8988T (cell line): ENCODE results near the gene NAV2.

Experiments used
- DNase-seq: peaks from one replicate; pipeline ENCODE4 v3.0.0; 2011

The NAV2 gene

DNA sequence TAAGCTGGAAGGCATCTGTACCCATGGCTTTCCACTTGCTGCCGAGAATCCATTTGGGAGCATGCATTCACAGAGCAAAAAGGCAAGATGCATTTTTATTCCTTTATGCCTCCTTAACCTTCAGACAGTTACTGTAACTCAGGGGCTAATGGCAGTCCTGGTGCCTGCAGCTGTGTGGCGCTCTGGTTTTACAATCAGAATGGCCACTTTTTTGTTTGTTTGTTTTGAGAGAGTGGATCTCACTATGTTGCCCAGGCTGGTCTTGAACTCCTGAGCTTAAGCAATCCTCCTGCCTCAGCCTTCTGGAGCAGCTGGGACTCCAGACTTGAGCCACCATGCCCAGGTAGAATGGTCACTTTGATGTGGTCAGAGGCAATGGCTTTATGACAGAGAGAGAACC is 101.8 kb downstream of the NAV2 start:
- DNase-seq = no peak

DNA sequence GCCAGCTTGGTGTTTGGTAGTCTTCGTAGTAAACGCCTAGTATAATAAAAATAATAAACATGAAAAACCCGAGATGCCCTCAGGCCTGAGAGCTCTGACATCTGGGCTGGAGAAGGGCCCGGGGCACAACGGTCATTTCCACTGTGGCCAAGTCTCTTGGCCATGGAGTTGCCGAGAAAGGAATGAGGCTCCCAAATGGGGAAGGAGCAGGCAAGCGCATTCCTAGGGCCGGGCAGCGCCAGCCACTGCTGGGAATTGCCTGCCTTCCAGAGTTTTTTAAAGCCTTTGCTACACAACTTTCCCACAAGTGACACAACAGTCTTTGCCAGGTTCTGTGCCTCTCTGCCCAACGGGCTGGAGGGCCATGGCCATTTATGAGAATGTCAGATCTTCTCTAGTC is 103.4 kb downstream of the NAV2 start:
- no peak for DNase-seq

DNA sequence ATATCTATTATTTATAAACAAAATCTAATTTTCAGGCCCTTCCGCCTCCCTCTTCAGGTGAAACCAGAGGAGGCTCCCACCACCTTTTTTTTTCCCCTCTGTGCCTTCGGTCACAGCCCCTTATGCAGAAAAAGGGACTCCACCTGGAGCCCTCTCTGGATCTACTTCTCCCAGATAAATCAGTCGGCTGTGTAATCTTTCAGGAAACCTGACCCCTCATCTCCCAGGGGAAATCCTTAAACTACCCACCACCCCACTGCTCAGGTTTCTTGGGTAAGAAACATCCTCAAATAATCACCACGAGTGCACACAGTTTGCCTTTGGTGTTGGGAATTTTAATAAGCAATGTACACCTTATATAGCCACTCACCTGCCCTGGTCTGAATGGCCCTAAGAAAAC is 104.2 kb downstream of the NAV2 start:
- DNase-seq = no peak

DNA sequence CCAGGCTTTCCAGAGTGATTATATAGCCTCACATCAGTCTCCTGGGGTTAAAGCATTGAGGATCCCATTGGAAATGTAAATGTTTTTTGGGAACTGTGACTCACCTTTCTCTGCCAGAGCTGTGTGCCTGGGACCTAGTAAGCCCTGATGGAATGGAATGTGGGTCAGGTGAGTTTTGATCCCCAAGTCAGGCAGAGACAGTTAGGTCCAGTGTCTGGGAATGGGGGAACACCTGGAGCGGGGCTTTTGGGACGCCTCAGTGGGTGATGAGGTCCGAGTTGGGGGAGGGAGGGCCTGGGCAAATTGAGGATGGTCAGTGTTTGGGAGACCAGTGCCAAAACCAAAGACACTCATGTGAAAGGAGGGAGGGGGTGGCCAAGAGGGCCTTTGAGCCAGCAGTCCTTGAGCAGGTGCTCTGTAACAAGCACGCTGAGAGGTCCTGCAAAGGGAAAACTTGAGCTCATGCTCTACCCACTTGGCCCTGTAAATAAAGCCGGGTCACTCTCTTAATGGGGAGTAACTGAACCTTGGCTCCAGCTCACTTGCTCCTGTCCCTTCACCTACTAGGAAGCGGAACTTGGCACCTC is 104.7 kb downstream of the NAV2 start:
- DNase-seq = no peak

GRCh38 chr11:19817870-19818269 is 105.2 kb downstream of the NAV2 start:
- DNase-seq = no peak

DNA sequence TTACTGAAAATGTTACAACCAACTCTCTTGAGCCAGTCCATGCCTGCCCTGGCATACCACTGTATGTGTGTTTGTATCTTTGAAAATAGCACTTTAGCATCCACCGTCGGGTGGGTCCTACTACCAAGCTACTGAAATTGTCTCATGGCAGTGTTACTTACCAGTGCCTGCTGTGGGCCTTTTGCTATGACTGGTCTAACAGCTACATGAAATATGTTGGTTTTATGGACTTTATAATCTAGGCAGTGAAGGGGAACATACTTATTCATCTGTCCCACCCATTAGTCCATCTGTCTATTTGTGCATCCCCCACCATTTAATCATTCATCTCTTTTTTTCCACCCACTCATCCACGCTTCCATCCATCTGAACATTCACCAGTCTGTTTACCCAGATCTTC is 106.0 kb downstream of the NAV2 start:
- no peak for DNase-seq

GRCh38 chr11:19819148-19819547 is 106.5 kb downstream of the NAV2 start:
- DNase-seq = no peak

DNA sequence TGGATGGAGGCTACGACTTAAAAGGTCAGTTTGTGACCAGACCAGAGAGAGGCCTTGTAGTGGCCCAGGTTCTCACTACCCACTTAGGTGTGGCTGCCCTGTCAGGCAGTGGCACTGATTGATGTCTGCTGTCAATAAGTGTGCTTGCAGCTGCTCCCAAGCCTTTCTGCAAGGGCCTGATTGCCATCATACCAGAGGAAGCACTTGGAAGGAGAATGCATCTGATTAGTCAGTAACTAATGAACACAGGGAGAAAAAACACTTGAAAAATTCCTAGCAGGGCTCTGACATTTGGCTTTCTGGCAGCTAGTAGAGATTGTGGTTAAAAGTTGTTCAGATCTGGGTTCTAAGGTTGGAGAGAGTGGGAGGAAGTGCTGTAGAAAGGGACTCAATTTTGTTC is 107.5 kb downstream of the NAV2 start:
- DNase-seq = no peak

GRCh38 chr11:19821412-19821875 is 108.8 kb downstream of the NAV2 start:
- no peak for DNase-seq

DNA sequence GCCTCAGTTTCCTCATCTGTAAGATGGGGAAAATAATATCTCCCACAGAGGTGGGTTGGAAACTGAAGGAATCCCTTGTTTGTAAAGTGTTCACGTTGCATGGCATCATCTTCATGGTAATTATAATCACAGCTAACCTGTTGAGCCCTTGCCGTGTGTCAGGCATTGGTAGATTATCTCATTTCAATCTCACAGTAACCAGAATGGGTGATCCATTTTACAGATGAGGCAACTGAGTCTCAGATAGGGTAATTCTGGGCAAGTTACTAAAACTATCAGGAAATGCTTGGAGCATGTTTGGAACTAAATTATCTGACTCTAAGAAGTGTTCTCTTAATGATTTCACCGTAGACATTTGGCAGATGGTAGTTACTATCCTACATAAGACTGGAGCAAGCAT is 109.4 kb downstream of the NAV2 start:
- DNase-seq = no peak

- no peak for DNase-seq
Measured at GRCh38 chr11:19822531-19822930, 109.9 kb downstream of the NAV2 start.

DNA sequence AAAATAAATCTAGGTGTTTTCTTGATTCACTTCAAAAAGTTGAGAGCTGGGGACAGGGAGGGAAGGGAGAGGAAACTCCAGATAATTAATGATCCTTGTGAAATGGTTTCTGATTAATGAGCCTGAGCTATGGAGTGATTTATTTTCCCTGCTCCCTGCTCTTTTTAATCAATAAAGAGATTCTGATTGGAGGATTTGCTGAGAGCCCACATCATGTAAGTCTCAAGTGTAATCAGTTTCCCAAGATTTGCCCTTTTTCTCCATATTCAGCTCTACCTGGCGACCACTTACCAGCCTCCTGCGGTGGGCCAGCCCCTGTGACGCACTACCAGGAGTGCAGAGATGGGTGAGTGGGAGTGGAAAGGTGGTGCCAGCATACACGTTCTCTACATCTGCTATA is 114.0 kb downstream of the NAV2 start:
- no peak for DNase-seq

DNA sequence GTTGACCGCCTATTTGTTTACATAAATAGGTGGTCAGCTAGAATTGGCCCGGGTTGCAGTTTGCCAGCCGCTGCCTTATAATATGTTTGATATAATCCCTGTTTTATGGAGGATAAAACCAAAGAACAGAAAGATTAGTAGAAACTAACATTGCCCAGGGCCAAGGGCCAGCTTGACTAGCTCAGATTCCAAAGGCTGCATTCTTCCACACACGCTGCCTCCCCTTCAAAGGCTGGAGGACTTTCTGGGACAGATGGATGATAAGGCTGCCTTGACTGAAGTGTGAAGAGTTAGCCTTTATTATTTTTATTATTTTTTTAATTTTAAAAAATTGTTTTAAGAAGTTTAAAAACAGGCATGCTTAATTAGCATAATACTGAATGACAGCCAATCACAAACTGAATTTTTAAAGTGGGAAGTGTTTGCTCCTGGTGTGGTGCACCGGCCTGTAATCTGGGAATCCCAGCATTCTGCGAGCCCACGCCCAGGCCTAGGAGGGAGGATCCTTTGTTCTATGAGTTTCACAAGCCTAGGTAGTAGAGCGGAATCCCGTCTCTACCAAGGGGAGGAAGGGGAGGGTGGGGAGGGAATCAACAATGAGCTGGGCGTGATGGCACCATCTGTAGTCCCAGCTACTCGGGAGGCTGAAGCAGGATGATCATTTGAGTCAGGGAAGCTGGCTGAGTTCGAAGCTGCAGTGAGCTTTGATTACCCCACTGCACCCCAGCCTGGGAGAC is 114.9 kb downstream of the NAV2 start:
- no peak for DNase-seq

- no peak for DNase-seq
Measured at GRCh38 chr11:19828382-19829108, 115.9 kb downstream of the NAV2 start.

DNA sequence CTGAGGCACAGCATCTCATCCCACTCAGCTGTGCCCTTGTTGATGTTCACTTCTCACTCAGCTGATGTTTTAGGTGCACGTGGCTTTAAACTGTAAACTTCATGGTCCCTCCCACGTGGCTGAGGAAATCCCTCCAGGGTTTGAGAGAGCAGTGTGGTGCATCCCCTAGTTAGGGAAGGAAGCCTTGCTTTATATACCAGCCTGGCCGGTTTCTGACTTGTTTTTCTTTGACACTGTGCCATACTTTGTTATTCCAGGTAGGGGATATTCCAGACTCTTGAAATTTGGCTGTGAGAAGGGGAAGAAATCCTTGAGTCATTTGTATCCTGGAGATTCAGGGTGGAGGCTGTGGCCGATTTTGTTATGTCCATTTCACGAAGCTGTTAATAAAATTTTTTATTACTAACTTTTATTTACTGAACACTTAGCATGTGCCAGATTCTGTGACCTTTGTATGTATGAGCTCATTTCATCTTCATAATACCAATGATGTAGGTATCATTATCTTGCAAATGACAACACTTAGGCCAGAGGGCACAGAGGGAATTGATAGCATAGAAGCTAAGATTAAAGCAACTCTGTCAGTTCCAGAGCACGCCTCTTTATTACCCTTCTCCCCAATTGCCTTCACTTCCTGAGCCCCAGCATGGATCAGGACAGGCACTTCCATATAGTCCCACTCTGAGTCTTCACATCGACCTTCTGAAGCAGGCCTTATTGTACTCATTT is 116.6 kb downstream of the NAV2 start:
- no peak for DNase-seq

DNA sequence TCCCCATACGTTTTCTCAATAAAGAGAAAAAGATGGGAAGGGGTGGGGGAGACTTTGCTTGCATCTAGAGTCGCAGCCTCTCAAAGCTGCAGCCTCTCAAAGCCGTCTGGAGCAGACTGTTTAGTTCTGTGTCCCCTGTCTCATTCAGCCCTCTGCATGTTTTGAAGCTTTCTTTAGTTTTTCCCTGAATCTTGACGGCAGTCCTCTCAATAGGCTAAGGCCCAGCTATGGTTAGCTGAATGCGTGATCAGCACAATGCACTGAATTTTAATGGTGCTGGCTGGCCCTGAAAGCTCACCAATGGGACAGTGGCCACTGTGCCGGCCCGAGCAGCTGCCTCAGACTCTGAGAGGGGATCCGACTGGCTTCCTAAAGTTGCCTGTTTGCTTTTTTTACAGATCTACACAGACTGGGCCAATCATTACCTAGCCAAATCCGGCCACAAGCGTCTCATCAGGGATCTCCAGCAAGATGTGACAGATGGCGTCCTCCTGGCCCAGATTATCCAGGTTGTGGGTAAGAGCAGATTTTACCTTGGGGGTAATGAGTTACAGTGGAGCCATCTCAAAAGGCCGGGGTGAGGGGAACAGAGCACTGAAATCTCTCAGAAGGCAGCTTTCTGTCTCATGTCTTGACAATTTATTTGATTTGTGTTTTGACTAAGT is 119.6 kb downstream of the NAV2 start:
- DNase-seq = no peak

DNA sequence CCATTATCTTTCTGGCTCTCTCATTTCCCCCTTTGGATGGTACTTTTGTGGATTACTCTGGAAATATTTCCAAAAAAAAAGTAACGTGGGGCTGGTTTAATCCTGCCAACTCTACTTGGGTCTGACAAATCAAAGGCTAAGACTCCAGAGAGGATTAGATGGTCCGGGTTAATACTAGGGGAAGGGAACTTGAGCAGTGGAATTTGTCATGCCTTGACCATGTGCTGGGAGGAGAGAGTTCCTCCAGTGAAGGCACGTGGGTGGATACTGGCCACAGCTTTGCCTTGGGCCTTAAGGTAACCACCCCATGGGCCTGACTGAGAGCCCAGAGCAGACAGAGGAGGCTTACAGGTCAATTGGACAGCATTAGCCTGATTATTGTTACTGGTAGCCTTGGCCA is 120.3 kb downstream of the NAV2 start:
- no peak for DNase-seq

- no peak for DNase-seq
Measured at GRCh38 chr11:19834771-19835170, 122.1 kb downstream of the NAV2 start.

DNA sequence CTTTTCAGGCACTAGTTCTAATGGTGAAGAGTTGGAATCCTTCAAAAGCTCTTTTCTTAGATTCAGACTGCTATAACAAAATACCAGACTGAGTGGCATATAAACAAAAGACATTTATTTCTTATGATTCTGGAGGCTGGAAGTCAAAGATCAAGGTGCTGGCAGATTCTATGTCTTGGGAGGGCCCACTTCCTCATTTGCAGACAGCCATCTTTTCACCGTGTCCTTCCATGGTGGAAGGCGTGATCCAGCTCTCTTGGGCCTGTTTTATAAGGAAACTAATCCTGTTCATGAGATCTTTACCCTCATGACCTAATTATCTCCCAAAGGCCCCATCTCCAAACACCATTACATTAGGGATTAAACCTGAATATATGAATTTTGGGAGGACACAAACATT is 124.0 kb downstream of the NAV2 start:
- no peak for DNase-seq

DNA sequence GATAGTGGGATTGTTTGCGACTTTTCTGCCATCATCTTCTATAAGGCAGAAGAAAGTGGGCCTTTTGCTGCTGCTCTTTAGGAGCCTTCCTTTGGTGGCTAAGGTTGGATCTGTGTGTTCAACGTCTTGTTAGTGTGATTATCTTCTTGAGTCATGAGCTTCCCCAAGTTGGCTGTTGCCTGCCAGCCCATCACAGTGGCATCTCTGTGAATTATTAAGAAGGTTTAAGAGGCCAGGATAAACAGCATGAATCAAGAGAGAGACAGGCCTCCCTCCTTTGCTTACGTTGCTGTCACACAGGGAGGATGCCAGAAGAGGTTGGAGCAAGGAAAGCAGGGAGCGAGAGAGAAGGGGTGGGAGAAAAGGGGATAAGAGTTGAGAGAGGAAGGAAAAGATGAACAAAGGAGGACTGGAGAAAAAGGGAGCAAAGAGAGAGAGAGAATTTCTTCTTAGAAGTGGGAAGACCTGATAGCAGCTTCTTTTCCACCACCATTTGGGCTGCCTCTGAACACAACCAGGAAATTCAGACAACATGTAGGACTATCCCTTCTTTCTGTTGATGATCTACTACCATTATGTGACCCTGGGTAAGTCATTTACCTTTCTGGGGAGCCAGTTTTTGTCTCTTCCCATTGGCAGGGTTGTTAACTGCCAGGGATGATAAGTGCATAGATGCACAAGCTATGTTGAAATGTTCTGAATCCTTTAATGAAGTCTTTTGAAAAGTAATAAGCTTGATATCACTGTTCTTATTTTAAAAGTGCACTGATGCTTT is 126.5 kb downstream of the NAV2 start:
- no peak for DNase-seq

DNA sequence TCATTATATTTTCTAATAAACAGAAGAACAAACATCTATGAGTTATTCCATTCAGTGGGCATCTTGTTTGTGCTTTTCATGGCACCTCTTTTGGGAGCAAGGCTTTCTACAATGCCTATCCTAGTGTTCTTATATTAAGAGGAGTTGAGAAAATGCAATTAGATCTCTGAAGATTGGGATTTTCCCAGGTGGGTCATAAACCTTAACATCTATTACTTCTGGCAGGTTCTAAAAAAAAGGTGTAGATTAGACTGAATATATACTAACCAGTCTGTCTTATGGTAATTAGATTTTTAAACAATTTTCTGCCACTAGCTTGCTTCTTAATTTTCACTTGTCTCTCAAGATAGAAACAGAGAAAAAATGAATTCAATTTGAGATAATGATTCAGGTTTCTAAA is 128.3 kb downstream of the NAV2 start:
- no peak for DNase-seq

GRCh38 chr11:19842505-19842904 is 129.9 kb downstream of the NAV2 start:
- no peak for DNase-seq
